ENCODE results near the gene TAS2R43. TPM values are rescaled to one million over a fixed set of nuclear protein-coding genes. Genes with fewer than 3 reads are reported as not detected.

TAS2R43 gene
- total and polyA plus RNA-seq, 2 of the 8 experiments (the other 6 are each of a cell fraction or from before 2014, with no cell fraction given) = 0.18 TPM; not detected in 1

- TF ChIP-seq CHD7 (IDR thresholded peaks at IDR 0.05; ENCODE audit: insufficient replicate concordance, low read length) (no peak), SIN3A (conservative IDR thresholded peaks at IDR 0.05 in 1 of 2, IDR thresholded peaks at IDR 0.05 in 1 of 2; ENCODE audit: low read depth in 1 of 2, low read length in 2 of 2) (no peak), CTCF (IDR thresholded peaks at IDR 0.05; ENCODE audit: control extremely low read depth in 1 of 3, insufficient read depth in 1 of 3, low read depth in 1 of 3, low read length in 3 of 3) (no peak), EP300 (IDR thresholded peaks at IDR 0.05; ENCODE audit: borderline replicate concordance in 1 of 2, low read depth in 2 of 2, low read length in 2 of 2) (no peak), KDM5A (IDR thresholded peaks at IDR 0.05; ENCODE audit: low read length) (no peak)
Observed at GRCh38 chr12:11055306-11055705, 36.8 kb downstream of the TAS2R43 start (continued).

Measured in H1 (cell line).